HepG2 (cell line): Measurements from ENCODE around the gene NFKBIA. TPM values are rescaled to one million over a fixed set of nuclear protein-coding genes. Genes with fewer than 3 reads are reported as not detected.

Experiments used
- DPF2 ChIP-seq: sonication (generic); formaldehyde crosslinking; IDR thresholded peaks from 2 replicates; pipeline ENCODE4 v1.4.0; 2020; ENCODE audit warnings: mild to moderate bottlenecking, low read depth, missing genetic modification reagents, borderline replicate concordance
- HES4 ChIP-seq: sonication (generic); formaldehyde crosslinking; IDR thresholded peaks from 2 replicates; pipeline ENCODE4 v1.9.0; 2021; ENCODE audit warnings: mild to moderate bottlenecking, missing genetic modification reagents, borderline replicate concordance
- HNF4A ChIP-seq: sonication (generic); formaldehyde crosslinking; IDR thresholded peaks from 2 replicates; pipeline ENCODE4 v1.4.0; 2020; ENCODE audit warnings: missing genetic modification reagents
- IKZF4 ChIP-seq: sonication (generic); formaldehyde crosslinking; IDR thresholded peaks from 2 replicates; pipeline ENCODE4 v1.5.1; 2020; ENCODE audit warnings: borderline replicate concordance, mild to moderate bottlenecking, low read depth, missing genetic modification reagents; ENCODE audit errors: not compliant biosample characterization
- KDM5B ChIP-seq: sonication (generic); formaldehyde crosslinking; IDR thresholded peaks from 2 replicates; pipeline ENCODE4 v1.4.0; 2020; ENCODE audit warnings: missing genetic modification reagents, mild to moderate bottlenecking, borderline replicate concordance
- NFRKB ChIP-seq: fragments of 450-650 bp; IDR thresholded peaks from 2 replicates; pipeline ENCODE4 v1.6.1; 2017
- NR2F1 ChIP-seq, 2 experiments: fragments of 450-650 bp in 1 of 2; formaldehyde crosslinking in 1 of 2; IDR thresholded peaks; 2 replicates each; pipeline versions ENCODE4 v1.5.0 to v1.6.1; 2016 to 2020; ENCODE audit warnings: mild to moderate bottlenecking in 1 of 2, missing compliant biosample characterization in 1 of 2, missing genetic modification reagents in 1 of 2, moderate library complexity in 1 of 2
- REXO4 ChIP-seq: sonication (generic); formaldehyde crosslinking; IDR thresholded peaks from 2 replicates; pipeline ENCODE4 v1.8.0; 2022; ENCODE audit warnings: missing genetic modification reagents, mild to moderate bottlenecking, borderline replicate concordance
- TEAD2 ChIP-seq: sonication (generic); formaldehyde crosslinking; IDR thresholded peaks from 2 replicates; pipeline ENCODE4 v1.9.0; 2021; ENCODE audit warnings: missing genetic modification reagents
- TOE1 ChIP-seq: sonication (generic); formaldehyde crosslinking; IDR thresholded peaks from 2 replicates; pipeline ENCODE4 v1.4.0; 2020; ENCODE audit warnings: mild to moderate bottlenecking, missing genetic modification reagents
- TOPORS ChIP-seq: sonication (generic); formaldehyde crosslinking; IDR thresholded peaks from 2 replicates; pipeline ENCODE4 v1.8.0; 2023; ENCODE audit warnings: mild to moderate bottlenecking, missing genetic modification reagents
- ZNF292 ChIP-seq: sonication (generic); formaldehyde crosslinking; IDR thresholded peaks from 2 replicates; pipeline ENCODE4 v1.8.1; 2022; ENCODE audit warnings: mild to moderate bottlenecking, low read depth, missing genetic modification reagents, borderline replicate concordance
- ZNF460 ChIP-seq: sonication (generic); formaldehyde crosslinking; IDR thresholded peaks from 2 replicates; pipeline ENCODE4 v1.5.1; 2020; ENCODE audit warnings: missing genetic modification reagents, mild to moderate bottlenecking, borderline replicate concordance
- ZNF75D ChIP-seq: sonication (generic); formaldehyde crosslinking; IDR thresholded peaks from 2 replicates; pipeline ENCODE4 v1.8.1; 2023; ENCODE audit warnings: missing genetic modification reagents, mild to moderate bottlenecking, borderline replicate concordance
- ZNF768 ChIP-seq: sonication (generic); formaldehyde crosslinking; IDR thresholded peaks from 2 replicates; pipeline ENCODE4 v1.4.0; 2020; ENCODE audit warnings: missing genetic modification reagents
- polyA plus RNA-seq, 8 experiments: library from polyadenylated mRNA; depleted of rRNA in 3 of 8; stranded (reverse) in 7 of 8; unstranded in 1 of 8; fragments of >200 nt; fragmentation: Illumina TruSeq in 4 of 8; extraction: Trizol in 4 of 8; gene quantifications; 2 replicates each; pipeline versions ENCODE4 v1.2.1 to v1.2.3, GENCODE V29; 2011 to 2016; ENCODE audit warnings: low read depth in 4 of 8, missing spikeins in 1 of 8, mixed read lengths in 1 of 8; ENCODE audit not compliant: insufficient read depth in 1 of 8
- total RNA-seq, 5 experiments: library from RNA; depleted of rRNA; stranded (reverse); fragments of >200 nt; fragmentation: Illumina TruSeq; extraction: Trizol; gene quantifications; 2 replicates each; pipeline ENCODE4 v1.2.3, GENCODE V29; 2016; ENCODE audit warnings: low read depth in 1 of 5
- TF ChIP-seq, protein P1 (sequence below): sonication (generic); formaldehyde crosslinking; conservative IDR thresholded peaks from 2 replicates; pipeline ENCODE4 v1.4.0; 2020; ENCODE audit warnings: missing genetic modification reagents
- TF ChIP-seq, protein P2 (sequence below): conservative IDR thresholded peaks from 2 replicates; pipeline ENCODE4 v1.6.1; 2018; ENCODE audit warnings: missing genetic modification reagents
- TF ChIP-seq, protein P3 (sequence below): sonication (generic); formaldehyde crosslinking; IDR thresholded peaks from 2 replicates; pipeline ENCODE4 v1.4.0; 2020; ENCODE audit warnings: missing genetic modification reagents, borderline replicate concordance
- TF ChIP-seq, protein P4 (sequence below): sonication (generic); formaldehyde crosslinking; IDR thresholded peaks from 2 replicates; pipeline ENCODE4 v1.8.0; 2022; ENCODE audit warnings: mild to moderate bottlenecking, missing genetic modification reagents, moderate library complexity

NFKBIA gene
- total and polyA plus RNA-seq, 2 of the 13 experiments (the other 11 are each of a cell fraction or from before 2014, with no cell fraction given): 197 to 319 TPM

DNA sequence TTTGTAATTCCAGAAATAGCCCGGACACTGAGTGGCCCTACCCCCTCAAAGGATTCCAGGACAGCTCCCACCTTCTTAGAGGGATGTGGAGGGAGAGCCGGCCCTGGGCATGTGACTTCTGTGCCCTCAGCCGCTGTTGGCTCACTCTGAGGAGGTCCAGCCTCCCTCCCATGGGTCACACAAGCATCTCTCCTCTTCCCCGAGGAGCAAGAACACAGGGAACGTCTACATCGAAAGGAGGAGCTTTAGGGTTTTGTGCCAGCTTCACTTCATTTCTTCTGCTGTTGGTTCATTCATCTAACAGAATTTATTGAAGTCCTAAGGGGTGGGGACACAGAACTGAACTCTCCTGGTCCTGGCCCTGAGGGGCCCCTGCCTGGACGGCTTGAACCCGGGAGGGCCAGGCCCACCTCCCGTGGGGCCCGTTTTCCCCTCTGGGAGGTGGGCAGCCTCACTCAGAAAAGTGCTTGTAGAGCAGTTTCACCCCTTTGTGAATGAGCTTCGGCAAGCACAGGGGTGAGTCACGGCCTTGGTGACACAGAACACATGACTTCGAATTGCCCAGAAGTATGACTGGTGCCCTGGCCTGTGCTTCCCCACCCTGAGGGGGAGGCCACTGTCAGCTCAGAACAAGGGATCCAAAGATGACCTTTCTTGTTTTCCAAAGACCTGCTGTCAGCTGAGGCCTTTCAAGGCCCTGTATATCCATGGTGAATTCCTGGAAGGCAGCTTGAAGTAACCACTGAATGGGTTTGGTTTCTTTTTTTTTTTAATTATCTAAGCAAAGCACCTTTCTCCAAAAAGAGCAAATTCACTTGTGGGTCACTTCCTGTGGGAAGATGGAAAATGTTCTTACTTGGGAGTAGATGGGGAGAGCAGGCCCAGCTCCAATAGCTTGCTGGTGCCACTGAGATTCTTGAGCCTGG is 39.2 kb downstream of the NFKBIA start (continued):
- TF ChIP-seq ZNF460 (CRISPR knock-in tag): peak; percentile 24; the same call in 1 of the 2 replicates
- TF ChIP-seq ZNF768: no peak; the same call in 1 of the 2 replicates
- peak; percentile 66; the same call in 1 of the 2 replicates for TF ChIP-seq DPF2 (CRISPR knock-in tag)
- peak; percentile 93; the same call in 1 of the 2 replicates for TF ChIP-seq TOE1
- no peak for TF ChIP-seq TEAD2
- TF ChIP-seq, protein P1, sequence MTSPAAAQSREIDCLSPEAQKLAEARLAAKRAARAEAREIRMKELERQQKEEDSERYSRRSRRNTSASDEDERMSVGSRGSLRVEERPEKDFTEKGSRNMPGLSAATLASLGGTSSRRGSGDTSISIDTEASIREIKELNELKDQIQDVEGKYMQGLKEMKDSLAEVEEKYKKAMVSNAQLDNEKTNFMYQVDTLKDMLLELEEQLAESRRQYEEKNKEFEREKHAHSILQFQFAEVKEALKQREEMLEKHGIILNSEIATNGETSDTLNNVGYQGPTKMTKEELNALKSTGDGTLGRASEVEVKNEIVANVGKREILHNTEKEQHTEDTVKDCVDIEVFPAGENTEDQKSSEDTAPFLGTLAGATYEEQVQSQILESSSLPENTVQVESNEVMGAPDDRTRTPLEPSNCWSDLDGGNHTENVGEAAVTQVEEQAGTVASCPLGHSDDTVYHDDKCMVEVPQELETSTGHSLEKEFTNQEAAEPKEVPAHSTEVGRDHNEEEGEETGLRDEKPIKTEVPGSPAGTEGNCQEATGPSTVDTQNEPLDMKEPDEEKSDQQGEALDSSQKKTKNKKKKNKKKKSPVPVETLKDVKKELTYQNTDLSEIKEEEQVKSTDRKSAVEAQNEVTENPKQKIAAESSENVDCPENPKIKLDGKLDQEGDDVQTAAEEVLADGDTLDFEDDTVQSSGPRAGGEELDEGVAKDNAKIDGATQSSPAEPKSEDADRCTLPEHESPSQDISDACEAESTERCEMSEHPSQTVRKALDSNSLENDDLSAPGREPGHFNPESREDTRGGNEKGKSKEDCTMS (CRISPR knock-in tag): no peak
- peak; percentile 14; the same call in 1 of the 2 replicates for TF ChIP-seq HES4
- TF ChIP-seq, protein P2, sequence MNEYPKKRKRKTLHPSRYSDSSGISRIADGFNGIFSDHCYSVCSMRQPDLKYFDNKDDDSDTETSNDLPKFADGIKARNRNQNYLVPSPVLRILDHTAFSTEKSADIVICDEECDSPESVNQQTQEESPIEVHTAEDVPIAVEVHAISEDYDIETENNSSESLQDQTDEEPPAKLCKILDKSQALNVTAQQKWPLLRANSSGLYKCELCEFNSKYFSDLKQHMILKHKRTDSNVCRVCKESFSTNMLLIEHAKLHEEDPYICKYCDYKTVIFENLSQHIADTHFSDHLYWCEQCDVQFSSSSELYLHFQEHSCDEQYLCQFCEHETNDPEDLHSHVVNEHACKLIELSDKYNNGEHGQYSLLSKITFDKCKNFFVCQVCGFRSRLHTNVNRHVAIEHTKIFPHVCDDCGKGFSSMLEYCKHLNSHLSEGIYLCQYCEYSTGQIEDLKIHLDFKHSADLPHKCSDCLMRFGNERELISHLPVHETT (CRISPR knock-in tag): no peak
- TF ChIP-seq NFRKB: no peak
- TF ChIP-seq REXO4 (CRISPR knock-in tag): no peak
- TF ChIP-seq ZNF75D: no peak
- peak; percentile 64; the same call in 1 of the 2 replicates for TF ChIP-seq TOPORS
- peak; percentile 81; the same call in 1 of the 2 replicates for TF ChIP-seq ZNF292 (CRISPR knock-in tag)
- peak; percentile 62 for TF ChIP-seq HNF4A
- peak; percentile 76; the same call in 1 of the 2 replicates for TF ChIP-seq KDM5B (CRISPR knock-in tag)
- TF ChIP-seq, protein P3, sequence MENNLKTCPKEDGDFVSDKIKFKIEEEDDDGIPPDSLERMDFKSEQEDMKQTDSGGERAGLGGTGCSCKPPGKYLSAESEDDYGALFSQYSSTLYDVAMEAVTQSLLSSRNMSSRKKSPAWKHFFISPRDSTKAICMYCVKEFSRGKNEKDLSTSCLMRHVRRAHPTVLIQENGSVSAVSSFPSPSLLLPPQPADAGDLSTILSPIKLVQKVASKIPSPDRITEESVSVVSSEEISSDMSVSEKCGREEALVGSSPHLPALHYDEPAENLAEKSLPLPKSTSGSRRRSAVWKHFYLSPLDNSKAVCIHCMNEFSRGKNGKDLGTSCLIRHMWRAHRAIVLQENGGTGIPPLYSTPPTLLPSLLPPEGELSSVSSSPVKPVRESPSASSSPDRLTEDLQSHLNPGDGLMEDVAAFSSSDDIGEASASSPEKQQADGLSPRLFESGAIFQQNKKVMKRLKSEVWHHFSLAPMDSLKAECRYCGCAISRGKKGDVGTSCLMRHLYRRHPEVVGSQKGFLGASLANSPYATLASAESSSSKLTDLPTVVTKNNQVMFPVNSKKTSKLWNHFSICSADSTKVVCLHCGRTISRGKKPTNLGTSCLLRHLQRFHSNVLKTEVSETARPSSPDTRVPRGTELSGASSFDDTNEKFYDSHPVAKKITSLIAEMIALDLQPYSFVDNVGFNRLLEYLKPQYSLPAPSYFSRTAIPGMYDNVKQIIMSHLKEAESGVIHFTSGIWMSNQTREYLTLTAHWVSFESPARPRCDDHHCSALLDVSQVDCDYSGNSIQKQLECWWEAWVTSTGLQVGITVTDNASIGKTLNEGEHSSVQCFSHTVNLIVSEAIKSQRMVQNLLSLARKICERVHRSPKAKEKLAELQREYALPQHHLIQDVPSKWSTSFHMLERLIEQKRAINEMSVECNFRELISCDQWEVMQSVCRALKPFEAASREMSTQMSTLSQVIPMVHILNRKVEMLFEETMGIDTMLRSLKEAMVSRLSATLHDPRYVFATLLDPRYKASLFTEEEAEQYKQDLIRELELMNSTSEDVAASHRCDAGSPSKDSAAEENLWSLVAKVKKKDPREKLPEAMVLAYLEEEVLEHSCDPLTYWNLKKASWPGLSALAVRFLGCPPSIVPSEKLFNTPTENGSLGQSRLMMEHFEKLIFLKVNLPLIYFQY (CRISPR knock-in tag): peak; percentile 88; the same call in 1 of the 2 replicates
- TF ChIP-seq NR2F1 (CRISPR knock-in tag; IDR thresholded peaks at IDR 0.05): peak; percentile 82 to 88
- TF ChIP-seq, protein P4, sequence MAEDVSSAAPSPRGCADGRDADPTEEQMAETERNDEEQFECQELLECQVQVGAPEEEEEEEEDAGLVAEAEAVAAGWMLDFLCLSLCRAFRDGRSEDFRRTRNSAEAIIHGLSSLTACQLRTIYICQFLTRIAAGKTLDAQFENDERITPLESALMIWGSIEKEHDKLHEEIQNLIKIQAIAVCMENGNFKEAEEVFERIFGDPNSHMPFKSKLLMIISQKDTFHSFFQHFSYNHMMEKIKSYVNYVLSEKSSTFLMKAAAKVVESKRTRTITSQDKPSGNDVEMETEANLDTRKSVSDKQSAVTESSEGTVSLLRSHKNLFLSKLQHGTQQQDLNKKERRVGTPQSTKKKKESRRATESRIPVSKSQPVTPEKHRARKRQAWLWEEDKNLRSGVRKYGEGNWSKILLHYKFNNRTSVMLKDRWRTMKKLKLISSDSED (CRISPR knock-in tag): no peak
- TF ChIP-seq IKZF4 (CRISPR knock-in tag): peak; percentile 71
